Stimulated activated CD4-positive, alpha-beta T cell treated with anti-CD3 and anti-CD28 coated beads, Interleukin-1b, Interleukin-23, amount 100 ng/mL, for 48 hours (primary cell): Measurements from ENCODE around the gene MMRN2.
A peak's percentile ranks its signal among the peaks of the same experiment; 100 is the strongest.
"Not testable (repeated sequence)": the region's sequence is repeated elsewhere in the genome, so short reads cannot be mapped to it uniquely, and the experiment has no call there.

Experiments used
- DNase-seq: peaks from one replicate; pipeline ENCODE4 v3.0.0-alpha.2; 2020

Gene MMRN2

GRCh38 chr10:86938260-86938659, 19.2 kb downstream of the MMRN2 start:
- DNase-seq = no peak

- no peak for DNase-seq
Observed at GRCh38 chr10:86937502-86938154, 19.8 kb downstream of the MMRN2 start.

GRCh38 chr10:86936661-86937501, 20.5 kb downstream of the MMRN2 start:
- no peak for DNase-seq

- not testable (repeated sequence) for DNase-seq
Observed at GRCh38 chr10:86934162-86934711, 23.2 kb downstream of the MMRN2 start.

- DNase-seq = no peak
Observed at GRCh38 chr10:86932674-86933073, 24.7 kb downstream of the MMRN2 start.

GRCh38 chr10:86931872-86932271, 25.5 kb downstream of the MMRN2 start:
- no peak for DNase-seq

GRCh38 chr10:86929468-86930380, 27.7 kb downstream of the MMRN2 start:
- DNase-seq = no peak

GRCh38 chr10:86922553-86922961, 34.9 kb downstream of the MMRN2 start:
- no peak for DNase-seq

GRCh38 chr10:86918022-86918471, 39.4 kb downstream of the MMRN2 start:
- no peak for DNase-seq

- no peak for DNase-seq
Observed at GRCh38 chr10:86914734-86915133, 42.7 kb downstream of the MMRN2 start.

GRCh38 chr10:86905429-86905828, 52.0 kb downstream of the MMRN2 start:
- no peak for DNase-seq

GRCh38 chr10:86904600-86904999, 52.8 kb downstream of the MMRN2 start:
- no peak for DNase-seq

- no peak for DNase-seq
Observed at GRCh38 chr10:86900955-86901354, 56.5 kb downstream of the MMRN2 start.

- DNase-seq = peak; percentile 18
Observed at GRCh38 chr10:86899670-86900276, 57.6 kb downstream of the MMRN2 start.

- no peak for DNase-seq
Observed at GRCh38 chr10:86899132-86899531, 58.3 kb downstream of the MMRN2 start.

- no peak for DNase-seq
Observed at GRCh38 chr10:86898511-86898910, 58.9 kb downstream of the MMRN2 start.

- no peak for DNase-seq
Observed at GRCh38 chr10:86889997-86890396, 67.4 kb downstream of the MMRN2 start.

GRCh38 chr10:86888585-86889381, 68.6 kb downstream of the MMRN2 start:
- no peak for DNase-seq
